SK-N-SH treated with all-trans-retinoic acid at 6 μM for 48 hours (cell line): ENCODE results near the gene CALN1.
"Not testable (repeated sequence)": the region's sequence is repeated elsewhere in the genome, so short reads cannot be mapped to it uniquely, and the experiment has no call there.

ENCODE experiments used
- ATAC-seq: fragments of 200-7000 bp; cut with Tn5 transposase; 3 replicates; pipeline ENCODE4 v1.9.1; 2020; ENCODE audit warnings: mild to moderate bottlenecking, moderate library complexity
- ARNTL ChIP-seq: fragments of 450-650 bp; formaldehyde crosslinking; IDR thresholded peaks from 2 replicates; pipeline ENCODE4 v1.5.0; 2020; ENCODE audit warnings: low read depth, mild to moderate bottlenecking, moderate library complexity, borderline replicate concordance
- BACH2 ChIP-seq: fragments of 250-450 bp; sonication (Bioruptor Pico); IDR thresholded peaks from 2 replicates; pipeline ENCODE4 v1.9.0; 2021; ENCODE audit warnings: mild to moderate bottlenecking, borderline replicate concordance
- CREB5 ChIP-seq: fragments of 250-450 bp; sonication (Bioruptor Pico); IDR thresholded peaks from 2 replicates; pipeline ENCODE4 v1.5.1; 2020; ENCODE audit warnings: low read depth, mild to moderate bottlenecking, moderate library complexity
- CSDC2 ChIP-seq: fragments of 250-450 bp; sonication (Bioruptor Pico); IDR thresholded peaks from 2 replicates; pipeline ENCODE4 v1.5.0; 2020; ENCODE audit warnings: mild to moderate bottlenecking, moderate library complexity
- ESRRG ChIP-seq: fragments of 250-450 bp; sonication (Bioruptor Pico); IDR thresholded peaks from 2 replicates; pipeline ENCODE4 v1.6.1; 2021; ENCODE audit warnings: mild to moderate bottlenecking
- GLIS3 ChIP-seq: fragments of 250-450 bp; sonication (Bioruptor Pico); IDR thresholded peaks from 2 replicates; pipeline ENCODE4 v1.5.0; 2020; ENCODE audit warnings: mild to moderate bottlenecking, moderate library complexity
- ISL1 ChIP-seq: fragments of 250-450 bp; sonication (Bioruptor Pico); IDR thresholded peaks from 2 replicates; pipeline ENCODE4 v2.1.2; 2022; ENCODE audit warnings: mild to moderate bottlenecking, moderate library complexity
- OSR1 ChIP-seq: fragments of 250-450 bp; sonication (Bioruptor Pico); IDR thresholded peaks from 2 replicates; pipeline ENCODE4 v1.8.0; 2022; ENCODE audit warnings: moderate library complexity, mild to moderate bottlenecking, inconsistent platforms
- POU6F1 ChIP-seq: fragments of 250-450 bp; sonication (Bioruptor Pico); IDR thresholded peaks from 2 replicates; pipeline ENCODE4 v1.8.0; 2021; ENCODE audit warnings: low read depth, mild to moderate bottlenecking, moderate library complexity, borderline replicate concordance
- PPARA ChIP-seq: fragments of 250-450 bp; sonication (Bioruptor Pico); IDR thresholded peaks from 2 replicates; pipeline ENCODE4 v1.5.0; 2020; ENCODE audit warnings: mild to moderate bottlenecking, borderline replicate concordance
- TCF4 ChIP-seq: fragments of 250-450 bp; sonication (Bioruptor Pico); IDR thresholded peaks from 2 replicates; pipeline ENCODE4 v1.8.0; 2021; ENCODE audit warnings: mild to moderate bottlenecking, moderate library complexity, borderline replicate concordance
- ZFP3 ChIP-seq: fragments of 250-450 bp; sonication (Bioruptor Pico); IDR thresholded peaks from 2 replicates; pipeline ENCODE4 v1.5.0; 2020; ENCODE audit warnings: mild to moderate bottlenecking, moderate library complexity
- ZFP30 ChIP-seq: fragments of 450-650 bp; formaldehyde crosslinking; IDR thresholded peaks from 2 replicates; pipeline ENCODE4 v1.5.0; 2022; ENCODE audit warnings: mild to moderate bottlenecking, moderate library complexity
- ZNF70 ChIP-seq: fragments of 450-650 bp; formaldehyde crosslinking; IDR thresholded peaks from 2 replicates; pipeline ENCODE4 v1.5.0; 2020; ENCODE audit warnings: mild to moderate bottlenecking, moderate library complexity
- ZNF8 ChIP-seq: fragments of 450-650 bp; formaldehyde crosslinking; IDR thresholded peaks from 2 replicates; pipeline ENCODE4 v1.5.0; 2020; ENCODE audit warnings: mild to moderate bottlenecking, moderate library complexity
- TF ChIP-seq, protein P1 (sequence below): fragments of 250-450 bp; sonication (Bioruptor Pico); IDR thresholded peaks from 2 replicates; pipeline ENCODE4 v1.5.0; 2020; ENCODE audit warnings: mild to moderate bottlenecking, moderate library complexity
- TF ChIP-seq, protein P2 (sequence below): fragments of 250-450 bp; sonication (Bioruptor Pico); IDR thresholded peaks from 2 replicates; pipeline ENCODE4 v1.5.1; 2021; ENCODE audit warnings: mild to moderate bottlenecking, moderate library complexity

CALN1 gene

GRCh38 chr7:72078301-72078700, 333.8 kb downstream of the CALN1 start:
- no peak for TF ChIP-seq CREB5 (CRISPR knock-in tag)
- no peak for TF ChIP-seq ARNTL (CRISPR knock-in tag)
- no peak for TF ChIP-seq CSDC2 (CRISPR knock-in tag)
- no peak for TF ChIP-seq OSR1
- TF ChIP-seq, protein P1, sequence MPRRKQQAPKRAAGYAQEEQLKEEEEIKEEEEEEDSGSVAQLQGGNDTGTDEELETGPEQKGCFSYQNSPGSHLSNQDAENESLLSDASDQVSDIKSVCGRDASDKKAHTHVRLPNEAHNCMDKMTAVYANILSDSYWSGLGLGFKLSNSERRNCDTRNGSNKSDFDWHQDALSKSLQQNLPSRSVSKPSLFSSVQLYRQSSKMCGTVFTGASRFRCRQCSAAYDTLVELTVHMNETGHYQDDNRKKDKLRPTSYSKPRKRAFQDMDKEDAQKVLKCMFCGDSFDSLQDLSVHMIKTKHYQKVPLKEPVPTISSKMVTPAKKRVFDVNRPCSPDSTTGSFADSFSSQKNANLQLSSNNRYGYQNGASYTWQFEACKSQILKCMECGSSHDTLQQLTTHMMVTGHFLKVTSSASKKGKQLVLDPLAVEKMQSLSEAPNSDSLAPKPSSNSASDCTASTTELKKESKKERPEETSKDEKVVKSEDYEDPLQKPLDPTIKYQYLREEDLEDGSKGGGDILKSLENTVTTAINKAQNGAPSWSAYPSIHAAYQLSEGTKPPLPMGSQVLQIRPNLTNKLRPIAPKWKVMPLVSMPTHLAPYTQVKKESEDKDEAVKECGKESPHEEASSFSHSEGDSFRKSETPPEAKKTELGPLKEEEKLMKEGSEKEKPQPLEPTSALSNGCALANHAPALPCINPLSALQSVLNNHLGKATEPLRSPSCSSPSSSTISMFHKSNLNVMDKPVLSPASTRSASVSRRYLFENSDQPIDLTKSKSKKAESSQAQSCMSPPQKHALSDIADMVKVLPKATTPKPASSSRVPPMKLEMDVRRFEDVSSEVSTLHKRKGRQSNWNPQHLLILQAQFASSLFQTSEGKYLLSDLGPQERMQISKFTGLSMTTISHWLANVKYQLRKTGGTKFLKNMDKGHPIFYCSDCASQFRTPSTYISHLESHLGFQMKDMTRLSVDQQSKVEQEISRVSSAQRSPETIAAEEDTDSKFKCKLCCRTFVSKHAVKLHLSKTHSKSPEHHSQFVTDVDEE (CRISPR knock-in tag) = no peak
- no peak for TF ChIP-seq TCF4 (CRISPR knock-in tag)
- no peak for TF ChIP-seq ZFP3
- no peak for TF ChIP-seq PPARA (CRISPR knock-in tag)
- TF ChIP-seq ESRRG (CRISPR knock-in tag) = no peak
- no peak for TF ChIP-seq GLIS3 (CRISPR knock-in tag)
- no peak for TF ChIP-seq ZFP30
- TF ChIP-seq ZNF70 = no peak
- TF ChIP-seq ZNF8 (CRISPR knock-in tag) = no peak
- TF ChIP-seq ISL1 (CRISPR knock-in tag) = no peak
- TF ChIP-seq, all 23 proteins: peak for 0

GRCh38 chr7:72077786-72078185, 334.4 kb downstream of the CALN1 start:
- ATAC-seq = no peak
- TF ChIP-seq POU6F1 (CRISPR knock-in tag) (no peak), ZFP3 (no peak), BACH2 (CRISPR knock-in tag) (no peak), TCF4 (CRISPR knock-in tag) (no peak), GLIS3 (CRISPR knock-in tag) (no peak), OSR1 (no peak), CREB5 (CRISPR knock-in tag) (no peak)
- TF ChIP-seq, protein P2, sequence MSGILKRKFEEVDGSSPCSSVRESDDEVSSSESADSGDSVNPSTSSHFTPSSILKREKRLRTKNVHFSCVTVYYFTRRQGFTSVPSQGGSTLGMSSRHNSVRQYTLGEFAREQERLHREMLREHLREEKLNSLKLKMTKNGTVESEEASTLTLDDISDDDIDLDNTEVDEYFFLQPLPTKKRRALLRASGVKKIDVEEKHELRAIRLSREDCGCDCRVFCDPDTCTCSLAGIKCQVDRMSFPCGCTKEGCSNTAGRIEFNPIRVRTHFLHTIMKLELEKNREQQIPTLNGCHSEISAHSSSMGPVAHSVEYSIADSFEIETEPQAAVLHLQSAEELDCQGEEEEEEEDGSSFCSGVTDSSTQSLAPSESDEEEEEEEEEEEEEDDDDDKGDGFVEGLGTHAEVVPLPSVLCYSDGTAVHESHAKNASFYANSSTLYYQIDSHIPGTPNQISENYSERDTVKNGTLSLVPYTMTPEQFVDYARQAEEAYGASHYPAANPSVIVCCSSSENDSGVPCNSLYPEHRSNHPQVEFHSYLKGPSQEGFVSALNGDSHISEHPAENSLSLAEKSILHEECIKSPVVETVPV (CRISPR knock-in tag) = no peak
- TF ChIP-seq, all 23 proteins: peak for 0

More at GRCh38 chr7:72078301-72078700, 333.8 kb downstream of the CALN1 start:
- ATAC-seq = no peak

- no peak for ATAC-seq
- TF ChIP-seq ARNTL (CRISPR knock-in tag) = no peak
- no peak for TF ChIP-seq TCF4 (CRISPR knock-in tag)
These were observed 339.2 kb downstream of the CALN1 start for GRCh38 chr7:72072901-72073300.

- no peak for TF ChIP-seq ZNF70
- no peak for TF ChIP-seq ZFP30
- TF ChIP-seq BACH2 (CRISPR knock-in tag) = no peak
- no peak for ATAC-seq
These were observed 342.9 kb downstream of the CALN1 start for GRCh38 chr7:72069263-72069662.

DNA sequence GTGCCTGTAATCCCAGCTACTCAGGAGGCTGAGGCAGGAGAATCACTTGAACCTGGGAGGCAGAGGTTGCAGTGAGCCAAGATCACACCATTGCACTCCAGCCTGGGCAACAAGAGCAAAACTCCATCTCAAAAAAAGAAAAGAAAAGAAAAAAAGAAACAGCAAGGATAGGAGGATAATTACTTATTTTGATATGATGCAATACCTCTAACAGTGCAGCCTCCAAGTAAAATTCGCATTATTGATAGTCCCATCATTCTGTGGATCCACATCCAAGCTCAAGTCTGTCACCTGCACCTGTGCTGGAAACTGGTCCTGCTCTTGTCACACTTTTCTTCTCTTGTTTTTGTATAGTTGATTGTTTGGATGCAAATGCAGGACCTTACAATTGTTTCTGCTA, 346.4 kb downstream of the CALN1 start:
- not testable (repeated sequence) for ATAC-seq
